Peyer's patch (tissue), 4 donors: ENCODE results near the gene TMEM132D. TPM values are rescaled to one million over a fixed set of nuclear protein-coding genes. Genes with fewer than 3 reads are reported as not detected.

Experiments
- DNase-seq, 3 donors: peaks; one replicate each; pipeline ENCODE4 v3.0.0-alpha.2; 2017 to 2019
- H3K27ac ChIP-seq, 4 donors: fragments of 200-600 bp; sonication (generic); one replicate each; pipeline ENCODE4 v1.5.1; 2016 to 2019
- H3K27me3 ChIP-seq, 2 donors: fragments of 200-600 bp; sonication (generic); one replicate each; pipeline ENCODE4 v1.5.1; 2019
- H3K36me3 ChIP-seq, 3 donors: fragments of 200-600 bp; sonication (generic); one replicate each; pipeline ENCODE4 v1.5.1; 2016 to 2019
- H3K4me1 ChIP-seq, 4 donors: fragments of 200-600 bp; sonication (generic); one replicate each; pipeline ENCODE4 v1.5.1; 2016 to 2019
- H3K4me3 ChIP-seq, 4 donors: fragments of 200-600 bp; sonication (generic); 1 replicate in 3 of 4; 2 replicates in 1 of 4; pipeline ENCODE4 v1.5.1; 2016 to 2019; ENCODE audit warnings: mild to moderate bottlenecking in 1 of 4
- H3K9me3 ChIP-seq, 4 donors: fragments of 200-600 bp; sonication (generic); one replicate each; pipeline ENCODE4 v1.5.1; 2016 to 2019; ENCODE audit warnings: mild to moderate bottlenecking in 1 of 4
- POLR2A ChIP-seq, 2 donors: fragments of 450-650 bp; IDR thresholded peaks; one replicate each; pipeline ENCODE4 v1.5.1; 2017; ENCODE audit warnings: antibody characterized with exemption in 2 of 2, mild to moderate bottlenecking in 2 of 2, moderate library complexity in 2 of 2
- total RNA-seq, 4 donors: library from RNA; depleted of rRNA; stranded (reverse); fragments of >200 nt; gene quantifications; one replicate each; pipeline ENCODE4 v1.1.0, GENCODE V29; 2016
- TF ChIP-seq, protein P1 (sequence below), 6 experiments: fragments of 450-650 bp in 4 of 6; fragments of 200-600 bp in 2 of 6; sonication (generic) in 1 of 6; IDR thresholded peaks; one replicate each; pipeline ENCODE4 v1.5.1; 2017 to 2019; ENCODE audit warnings: antibody characterized with exemption in 6 of 6, mild to moderate bottlenecking in 3 of 6, moderate library complexity in 1 of 6

TMEM132D gene
- total RNA-seq, 4 donors from 2014 or later = 0.27 to 1.7 (median 0.41) TPM

- no peak for DNase-seq
- H3K4me3 ChIP-seq = no peak overlapping the region
- no peaks in the 10 kb centered on the region for H3K9me3 ChIP-seq
- H3K27ac ChIP-seq = no peak overlapping the region
- H3K4me1 ChIP-seq = no peaks in the 10 kb centered on the region
- TF ChIP-seq, protein P1, sequence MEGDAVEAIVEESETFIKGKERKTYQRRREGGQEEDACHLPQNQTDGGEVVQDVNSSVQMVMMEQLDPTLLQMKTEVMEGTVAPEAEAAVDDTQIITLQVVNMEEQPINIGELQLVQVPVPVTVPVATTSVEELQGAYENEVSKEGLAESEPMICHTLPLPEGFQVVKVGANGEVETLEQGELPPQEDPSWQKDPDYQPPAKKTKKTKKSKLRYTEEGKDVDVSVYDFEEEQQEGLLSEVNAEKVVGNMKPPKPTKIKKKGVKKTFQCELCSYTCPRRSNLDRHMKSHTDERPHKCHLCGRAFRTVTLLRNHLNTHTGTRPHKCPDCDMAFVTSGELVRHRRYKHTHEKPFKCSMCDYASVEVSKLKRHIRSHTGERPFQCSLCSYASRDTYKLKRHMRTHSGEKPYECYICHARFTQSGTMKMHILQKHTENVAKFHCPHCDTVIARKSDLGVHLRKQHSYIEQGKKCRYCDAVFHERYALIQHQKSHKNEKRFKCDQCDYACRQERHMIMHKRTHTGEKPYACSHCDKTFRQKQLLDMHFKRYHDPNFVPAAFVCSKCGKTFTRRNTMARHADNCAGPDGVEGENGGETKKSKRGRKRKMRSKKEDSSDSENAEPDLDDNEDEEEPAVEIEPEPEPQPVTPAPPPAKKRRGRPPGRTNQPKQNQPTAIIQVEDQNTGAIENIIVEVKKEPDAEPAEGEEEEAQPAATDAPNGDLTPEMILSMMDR (IDR thresholded peaks at IDR 0.05) = no peak
- no peak for TF ChIP-seq POLR2A (IDR thresholded peaks at IDR 0.05)
- H3K27me3 ChIP-seq = no peaks in the 10 kb centered on the region
- no peaks in the 10 kb centered on the region for H3K36me3 ChIP-seq
These were observed 823.4 kb downstream of the TMEM132D start for GRCh38 chr12:129080391-129080790.

GRCh38 chr12:129079719-129080118 lies 824.1 kb downstream of the TMEM132D start:
- no peak for TF ChIP-seq POLR2A (IDR thresholded peaks at IDR 0.05)
- TF ChIP-seq, protein P1 (IDR thresholded peaks at IDR 0.05) = no peak
- H3K9me3 ChIP-seq = no peaks in the 10 kb centered on the region
- H3K4me3 ChIP-seq = no peak overlapping the region
- no peaks in the 10 kb centered on the region for H3K36me3 ChIP-seq
- no peak for DNase-seq
- H3K27ac ChIP-seq = no peak overlapping the region
- no peaks in the 10 kb centered on the region for H3K4me1 ChIP-seq
- no peaks in the 10 kb centered on the region for H3K27me3 ChIP-seq

GRCh38 chr12:129076441-129077320 lies 827.1 kb downstream of the TMEM132D start:
- no peaks in the 10 kb centered on the region for H3K27me3 ChIP-seq
- DNase-seq = no peak
- TF ChIP-seq, protein P1 (IDR thresholded peaks at IDR 0.05) = no peak
- TF ChIP-seq POLR2A (IDR thresholded peaks at IDR 0.05) = no peak
- no peaks in the 10 kb centered on the region for H3K9me3 ChIP-seq
- no peaks in the 10 kb centered on the region for H3K36me3 ChIP-seq
- no peak overlapping the region for H3K27ac ChIP-seq
- no peaks in the 10 kb centered on the region for H3K4me1 ChIP-seq
- no peak overlapping the region for H3K4me3 ChIP-seq

DNA sequence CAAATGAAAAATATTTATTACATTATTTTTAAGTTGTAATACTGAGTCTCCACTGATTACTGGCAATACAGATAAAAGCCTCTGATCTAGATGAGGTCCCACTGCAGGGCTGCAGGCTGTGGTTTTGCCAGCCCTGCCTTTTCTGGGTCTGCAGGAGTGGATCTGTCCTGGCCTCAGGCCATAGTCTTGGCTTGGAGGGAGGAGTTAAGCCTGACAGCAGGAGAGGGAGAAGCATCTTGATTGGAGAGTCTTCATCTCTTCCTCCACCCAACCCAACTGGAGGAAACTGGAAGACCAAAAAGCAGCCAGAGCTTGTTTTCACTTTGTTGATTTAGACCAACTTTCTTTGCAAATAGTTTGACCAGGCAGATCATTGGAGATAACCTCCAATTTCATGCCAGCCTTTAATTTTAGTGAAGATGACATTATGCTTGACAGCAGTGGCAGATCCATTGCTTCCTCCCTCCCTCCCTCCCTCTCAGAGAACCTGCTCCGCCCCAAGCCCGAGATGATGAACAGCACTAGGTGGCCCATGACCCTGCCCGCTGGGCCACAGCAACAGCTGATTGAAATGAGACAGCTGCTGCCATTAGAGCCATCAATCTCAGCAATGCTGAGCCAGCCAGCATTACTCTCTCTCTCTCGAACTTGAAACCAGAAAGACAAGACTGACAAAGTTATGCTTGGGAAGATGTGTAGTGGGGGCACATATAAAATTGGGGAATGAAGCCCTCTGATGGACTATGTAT lies 828.2 kb downstream of the TMEM132D start:
- Histone ChIP-seq H3K27ac (no peak overlapping the region), H3K4me3 (no peak overlapping the region), H3K27me3 (no peaks in the 10 kb centered on the region), H3K36me3 (no peaks in the 10 kb centered on the region), H3K9me3 (no peaks in the 10 kb centered on the region), H3K4me1 (no peaks in the 10 kb centered on the region)
- DNase-seq = no peak
- TF ChIP-seq, protein P1 (IDR thresholded peaks at IDR 0.05) = no peak

GRCh38 chr12:129074379-129074778 lies 829.4 kb downstream of the TMEM132D start:
- DNase-seq = no peak
- Histone ChIP-seq H3K9me3 (no peaks in the 10 kb centered on the region), H3K27me3 (no peaks in the 10 kb centered on the region), H3K27ac (no peak overlapping the region), H3K4me1 (no peaks in the 10 kb centered on the region), H3K36me3 (no peaks in the 10 kb centered on the region), H3K4me3 (no peak overlapping the region)
- TF ChIP-seq, protein P1 (IDR thresholded peaks at IDR 0.05) = no peak
- TF ChIP-seq POLR2A (IDR thresholded peaks at IDR 0.05) = no peak
